ENCODE measurements around the gene KCNH2.

Gene KCNH2

DNA sequence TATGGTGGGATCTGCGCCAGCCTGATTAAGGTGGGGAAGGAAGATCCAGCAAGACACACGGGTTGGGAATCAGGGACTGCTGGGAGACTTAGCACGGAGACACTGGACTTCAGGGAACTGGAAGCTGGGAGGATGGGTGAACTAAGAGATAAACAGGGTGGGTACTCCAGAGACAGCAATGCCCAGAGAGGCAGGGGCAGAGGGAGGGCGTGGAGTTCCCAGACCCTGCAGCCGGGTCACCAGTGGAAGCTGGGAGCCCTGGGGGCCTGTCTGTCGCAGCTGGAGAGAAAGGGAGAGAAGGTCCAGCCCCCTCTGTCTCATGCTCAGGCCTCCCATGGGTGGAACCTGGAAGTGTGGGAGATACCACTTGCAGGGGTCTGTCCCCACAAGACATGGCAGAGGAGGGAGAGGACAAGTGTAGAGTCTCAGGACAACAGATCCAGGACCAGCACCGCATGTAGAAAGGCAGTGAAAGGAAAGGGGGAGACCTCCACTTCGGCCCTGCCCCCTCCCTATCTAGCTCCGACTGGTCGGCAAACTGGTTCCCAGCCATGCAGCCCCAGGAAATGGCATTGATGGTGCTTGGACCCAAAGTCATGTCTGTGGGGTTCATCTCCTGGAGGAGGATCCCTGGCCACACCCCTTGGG is 81.4 kb downstream of the KCNH2 start:
- no peak for DNase-seq (ENCODE audit: insufficient read length, low spot score)
- TF ChIP-seq SPI1 (IDR thresholded peaks at IDR 0.05; ENCODE audit: low read depth, low read length): no peak
- no peak for TF ChIP-seq PAX5 (IDR thresholded peaks at IDR 0.05; ENCODE audit: insufficient read depth, low read length, severe bottlenecking)
- TF ChIP-seq POLR2A (IDR thresholded peaks at IDR 0.05; ENCODE audit: low read depth, low read length): no peak
- TF ChIP-seq TAF1 (IDR thresholded peaks at IDR 0.05; ENCODE audit: low read depth, low read length): no peak
- TF ChIP-seq POLR2AphosphoS5 (IDR thresholded peaks at IDR 0.05; ENCODE audit: low read depth, low read length): no peak
- no peak for TF ChIP-seq POU2F2 (IDR thresholded peaks at IDR 0.05; ENCODE audit: low read depth, low read length)
- no peak for FAIRE-seq

- no peak for TF ChIP-seq POLR2AphosphoS5 (IDR thresholded peaks at IDR 0.05; ENCODE audit: low read depth, low read length)
- no peak for TF ChIP-seq SPI1 (IDR thresholded peaks at IDR 0.05; ENCODE audit: low read depth, low read length)
- TF ChIP-seq POLR2A (IDR thresholded peaks at IDR 0.05; ENCODE audit: low read depth, low read length): no peak
- no peak for TF ChIP-seq TAF1 (IDR thresholded peaks at IDR 0.05; ENCODE audit: low read depth, low read length)
- no peak for TF ChIP-seq POU2F2 (IDR thresholded peaks at IDR 0.05; ENCODE audit: low read depth, low read length)
- TF ChIP-seq PAX5 (IDR thresholded peaks at IDR 0.05; ENCODE audit: insufficient read depth, low read length, severe bottlenecking): no peak
- FAIRE-seq (no peak), DNase-seq (ENCODE audit: insufficient read length, low spot score) (no peak)
Measured at GRCh38 chr7:150895809-150896208, 82.3 kb downstream of the KCNH2 start.
